ACC112 (cell line): ENCODE measurements around the gene MTIF2.
"Not testable (repeated sequence)": the region's sequence is repeated elsewhere in the genome, so short reads cannot be mapped to it uniquely, and the experiment has no call there.

Experiments
- H2AFZ ChIP-seq: fragments of 200-600 bp; sonication (generic); one replicate; pipeline ENCODE4 v1.6.0; 2017; ENCODE audit warnings: antibody characterized with exemption, low read length; ENCODE audit not compliant: unreplicated experiment
- H3K27ac ChIP-seq: fragments of 200-600 bp; sonication (generic); 2 replicates; pipeline ENCODE4 v1.5.1; 2014; ENCODE audit warnings: low read depth, mild to moderate bottlenecking, antibody characterized with exemption, low read length, moderate library complexity
- H3K27me3 ChIP-seq: fragments of 200-600 bp; sonication (generic); 2 replicates; pipeline ENCODE4 v1.6.1; 2014; ENCODE audit warnings: mild to moderate bottlenecking, antibody characterized with exemption, low read length, moderate library complexity, mixed read lengths; ENCODE audit not compliant: insufficient read depth
- H3K36me3 ChIP-seq: fragments of 200-600 bp; sonication (generic); 2 replicates; pipeline ENCODE4 v1.6.1; 2016; ENCODE audit warnings: mild to moderate bottlenecking, antibody characterized with exemption, low read length, moderate library complexity, mixed read lengths; ENCODE audit not compliant: insufficient read depth
- H3K4me1 ChIP-seq: fragments of 200-600 bp; sonication (generic); one replicate; pipeline ENCODE4 v1.6.1; 2016; ENCODE audit warnings: low read length, mixed read lengths; ENCODE audit not compliant: insufficient read depth, unreplicated experiment, control insufficient read depth
- H3K4me3 ChIP-seq: fragments of 200-600 bp; sonication (generic); 2 replicates; pipeline ENCODE4 v1.5.1; 2014; ENCODE audit warnings: mild to moderate bottlenecking, low read depth, low read length
- H3K79me2 ChIP-seq: fragments of 200-600 bp; sonication (generic); one replicate; pipeline ENCODE4 v1.6.0; 2016; ENCODE audit warnings: low read length; ENCODE audit not compliant: control insufficient read depth, unreplicated experiment, insufficient read depth

Gene MTIF2

DNA sequence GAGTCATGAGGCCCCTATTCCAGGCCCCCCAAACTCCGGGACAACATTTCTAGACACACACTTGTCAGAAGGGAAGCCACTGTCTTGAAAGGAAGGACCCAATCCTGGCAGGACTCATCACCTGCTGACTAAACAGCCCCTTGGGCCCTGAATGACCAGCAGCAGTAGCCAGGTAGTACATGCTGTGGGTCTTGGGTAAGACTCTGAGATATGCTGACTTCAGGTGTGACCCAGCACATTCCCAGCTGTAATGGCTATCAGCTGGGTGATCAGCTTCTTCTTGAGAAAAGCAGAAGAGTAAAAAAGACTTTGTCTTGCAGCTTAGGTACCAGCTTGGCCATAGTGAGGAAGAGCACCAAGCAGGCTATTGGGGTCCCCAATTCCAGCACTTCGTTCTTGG, 72.5 kb downstream of the MTIF2 start:
- no peaks in the 10 kb centered on the region for H3K27me3 ChIP-seq
- no peaks in the 10 kb centered on the region for H3K4me1 ChIP-seq
- no peaks in the 10 kb centered on the region for H3K79me2 ChIP-seq
- peaks cover 10% of the 10 kb centered on the region; the same call in 1 of the 2 replicates for H3K36me3 ChIP-seq
- no peak overlapping the region for H2AFZ ChIP-seq
- no peak overlapping the region for H3K27ac ChIP-seq
- no peak overlapping the region for H3K4me3 ChIP-seq

DNA sequence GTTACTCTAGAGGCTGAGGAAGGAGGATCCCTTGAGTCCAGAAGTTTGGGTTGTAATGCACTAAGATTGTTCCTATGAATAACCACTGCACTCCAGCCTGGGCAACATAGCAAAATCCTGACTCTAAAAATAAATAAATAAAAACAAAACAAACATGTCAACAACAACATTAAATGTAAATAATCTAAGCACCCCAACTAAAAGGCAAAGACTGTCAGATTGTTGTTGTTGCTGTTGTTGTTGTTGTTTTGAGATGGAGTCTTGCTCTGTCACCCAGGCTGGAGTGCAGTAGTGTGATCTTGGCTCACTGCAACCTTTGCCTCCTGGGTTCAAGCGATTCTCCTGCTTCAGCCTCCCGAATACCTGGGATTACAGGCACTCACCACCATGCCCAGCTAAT, 77.1 kb downstream of the MTIF2 start:
- not testable (repeated sequence) for H3K27ac ChIP-seq, H3K4me3 ChIP-seq, H3K79me2 ChIP-seq, H3K4me1 ChIP-seq, H2AFZ ChIP-seq, H3K27me3 ChIP-seq
- peaks cover 12% of the 10 kb centered on the region for H3K36me3 ChIP-seq

- not testable (repeated sequence) for H2AFZ ChIP-seq, H3K4me3 ChIP-seq, H3K79me2 ChIP-seq, H3K36me3 ChIP-seq, H3K27ac ChIP-seq, H3K27me3 ChIP-seq, H3K4me1 ChIP-seq
These were observed 82.2 kb downstream of the MTIF2 start for GRCh38 chr2:55186837-55187236.
